HG03066 (cell line): ENCODE data around the gene NEU4.

Experiments used
- ATAC-seq: cut with Tn5 transposase; IDR thresholded peaks from one replicate; pipeline ENCODE4 v1.9.1; 2021; ENCODE audit warnings: low read depth; ENCODE audit not compliant: unreplicated experiment

Gene NEU4

GRCh38 chr2:241860184-241861078 lies 51.4 kb downstream of the NEU4 start:
- ATAC-seq, result no peak

GRCh38 chr2:241861264-241861663 lies 52.3 kb downstream of the NEU4 start:
- ATAC-seq, result no peak

GRCh38 chr2:241862093-241862492 lies 53.1 kb downstream of the NEU4 start:
- no peak for ATAC-seq

GRCh38 chr2:241862775-241863535 lies 54.0 kb downstream of the NEU4 start:
- ATAC-seq, result no peak

GRCh38 chr2:241863536-241863954 lies 54.6 kb downstream of the NEU4 start:
- no peak for ATAC-seq

GRCh38 chr2:241864168-241864849 lies 55.3 kb downstream of the NEU4 start:
- no peak for ATAC-seq

- no peak for ATAC-seq
Measured at GRCh38 chr2:241864850-241865213, 55.8 kb downstream of the NEU4 start.

GRCh38 chr2:241865416-241865956 lies 56.5 kb downstream of the NEU4 start:
- no peak for ATAC-seq

- no peak for ATAC-seq
Measured at GRCh38 chr2:241865957-241866789, 57.2 kb downstream of the NEU4 start.
